K562 (cell line): ENCODE results near the gene DCXR. TPM values are rescaled to one million over a fixed set of nuclear protein-coding genes. Genes with fewer than 3 reads are reported as not detected.

Experiments
- DNMT1 ChIP-seq: fragments of 450-650 bp; IDR thresholded peaks from 2 replicates; pipeline ENCODE4 v1.6.1; 2016; ENCODE audit warnings: antibody characterized with exemption, mild to moderate bottlenecking
- FOXO4 ChIP-seq: fragments of 450-650 bp; formaldehyde crosslinking; IDR thresholded peaks from 2 replicates; pipeline ENCODE4 v1.4.0; 2020; ENCODE audit warnings: mild to moderate bottlenecking, moderate library complexity
- HIVEP1 ChIP-seq: fragments of 250-450 bp; sonication (Bioruptor Pico); IDR thresholded peaks from 2 replicates; pipeline ENCODE4 v1.4.0; 2020; ENCODE audit warnings: mild to moderate bottlenecking
- KDM5B ChIP-seq: fragments of 200-600 bp; sonication (generic); IDR thresholded peaks from 2 replicates; pipeline ENCODE4 v1.6.1; 2012; ENCODE audit warnings: low read depth, mild to moderate bottlenecking, moderate library complexity, low read length, control low read depth, inconsistent platforms; ENCODE audit not compliant: insufficient replicate concordance
- L3MBTL2 ChIP-seq: fragments of 450-650 bp; IDR thresholded peaks from 2 replicates; pipeline ENCODE4 v1.6.1; 2016; ENCODE audit warnings: mild to moderate bottlenecking, moderate library complexity
- MAFG ChIP-seq: fragments of 450-650 bp; conservative IDR thresholded peaks from 2 replicates; pipeline ENCODE4 v1.6.1; 2016; ENCODE audit warnings: missing genetic modification characterization, missing compliant biosample characterization
- PRDM10 ChIP-seq: fragments of 450-650 bp; IDR thresholded peaks from 2 replicates; pipeline ENCODE4 v1.6.1; 2018; ENCODE audit not compliant: partially characterized antibody
- PTRF ChIP-seq: fragments of 450-650 bp; IDR thresholded peaks from 2 replicates; pipeline ENCODE4 v1.6.1; 2016; ENCODE audit warnings: mild to moderate bottlenecking, missing genetic modification characterization, missing compliant biosample characterization
- RBM25 ChIP-seq: fragments of 200-400 bp; formaldehyde crosslinking; IDR thresholded peaks from 2 replicates; pipeline ENCODE4 v1.6.1; 2018; ENCODE audit warnings: low read length, low read depth, moderate library complexity; ENCODE audit not compliant: severe bottlenecking
- SMARCC2 ChIP-seq: fragments of 450-650 bp; IDR thresholded peaks from 2 replicates; pipeline ENCODE4 v1.6.1; 2017; ENCODE audit warnings: antibody characterized with exemption, moderate library complexity, mild to moderate bottlenecking, low read depth
- TAF15 ChIP-seq: fragments of 200-400 bp; formaldehyde crosslinking; IDR thresholded peaks from 2 replicates; pipeline ENCODE4 v1.6.1; 2017; ENCODE audit warnings: mild to moderate bottlenecking, low read depth, low read length, moderate library complexity
- TFE3 ChIP-seq: fragments of 450-650 bp; formaldehyde crosslinking; IDR thresholded peaks from 2 replicates; pipeline ENCODE4 v1.4.0; 2020; ENCODE audit warnings: mild to moderate bottlenecking, mixed read lengths
- ZNF253 ChIP-seq: fragments of 250-450 bp; sonication (Bioruptor Pico); conservative IDR thresholded peaks from 2 replicates; pipeline ENCODE4 v1.6.1; 2021; ENCODE audit warnings: mild to moderate bottlenecking
- ZNF395 ChIP-seq: fragments of 200-800 bp; sonication (Bioruptor generic); IDR thresholded peaks from 2 replicates; pipeline ENCODE4 v1.6.1; 2017; ENCODE audit warnings: missing genetic modification characterization, missing compliant biosample characterization
- polyA plus RNA-seq, 8 experiments: library from polyadenylated mRNA; depleted of rRNA in 4 of 8; stranded (reverse) in 5 of 8; unstranded in 3 of 8; fragments of >200 nt; fragmentation: Nextera tagmentation in 2 of 8; fragmentation: Illumina TruSeq in 1 of 8; extraction: Ambion mirVana in 2 of 8; extraction: Trizol in 1 of 8; gene quantifications; 2 replicates each; pipeline versions ENCODE4 v1.2.1 to v1.2.3, GENCODE V29; 2011 to 2014; ENCODE audit warnings: inconsistent platforms in 1 of 8, missing spikeins in 1 of 8
- total RNA-seq, 7 experiments: library from RNA; depleted of rRNA in 6 of 7; stranded (reverse); fragments of >200 nt in 6 of 7; fragmentation: Illumina TruSeq in 2 of 7; extraction: Trizol in 2 of 7; gene quantifications; 2 replicates each; pipeline versions ENCODE4 v1.2.1 to v1.2.3, GENCODE V29; 2011 to 2021; ENCODE audit warnings: low replicate concordance in 1 of 7
- TF ChIP-seq, protein P1 (sequence below), 2 experiments: IDR thresholded peaks in 1 of 2; conservative IDR thresholded peaks in 1 of 2; 2 replicates each; pipeline ENCODE4 v1.6.1; 2016; ENCODE audit warnings: low read depth in 2 of 2, mild to moderate bottlenecking in 1 of 2, missing compliant biosample characterization in 1 of 2, missing genetic modification characterization in 1 of 2, moderate library complexity in 1 of 2

Gene DCXR
- total and polyA plus RNA-seq, 9 of the 15 experiments (the other 6 are each of a cell fraction or from before 2014, with no cell fraction given): 21.3 to 274 (median 156) TPM

DNA sequence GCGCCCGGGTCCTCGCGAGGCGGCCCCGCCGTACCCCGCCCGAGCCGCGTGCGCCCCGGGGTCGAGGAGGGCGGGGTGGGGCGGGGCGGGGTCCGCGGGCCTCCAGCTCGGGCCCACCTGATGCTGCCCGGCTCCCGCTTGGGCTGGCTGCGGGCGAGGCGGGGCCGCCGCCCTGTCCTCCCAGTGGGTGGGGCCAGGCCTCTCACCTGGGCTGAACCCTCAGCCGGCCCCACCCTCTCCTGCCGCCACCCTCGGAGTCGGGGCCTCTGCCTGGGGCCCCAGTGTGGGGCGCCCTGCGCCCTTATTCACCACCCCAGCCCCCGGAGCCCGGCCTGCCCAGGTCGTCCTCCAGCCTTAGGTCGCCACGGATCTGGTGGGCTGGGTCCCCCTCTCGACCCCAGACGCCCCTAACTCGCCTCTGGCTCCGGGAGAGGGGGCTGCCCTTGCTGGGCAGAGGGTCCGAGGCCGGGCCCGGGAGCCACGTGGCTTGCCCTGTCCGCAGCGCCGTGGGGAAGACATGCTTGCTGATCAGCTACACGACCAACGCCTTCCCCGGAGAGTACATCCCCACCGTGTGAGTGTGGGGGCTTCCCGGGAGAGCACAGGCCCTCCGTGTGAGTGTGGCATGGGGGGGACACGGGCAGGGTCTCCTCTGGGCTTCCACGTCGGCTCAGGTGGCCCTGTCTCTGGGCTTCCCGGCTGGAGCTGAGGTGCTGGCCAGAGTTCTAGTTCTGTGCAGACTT, 5.4 kb downstream of the DCXR start (continued):
- TF ChIP-seq PRDM10: no peak
- no peak for TF ChIP-seq MAFG
- no peak for TF ChIP-seq FOXO4 (CRISPR knock-in tag)
- TF ChIP-seq PTRF: no peak
- no peak; the same call in 1 of the 2 replicates for TF ChIP-seq ZNF395 (CRISPR knock-in tag)
- peak; percentile 84 for TF ChIP-seq L3MBTL2
- TF ChIP-seq DNMT1: no peak
- TF ChIP-seq KDM5B: peak; percentile 52
- no peak for TF ChIP-seq RBM25
- TF ChIP-seq ZNF253 (CRISPR knock-in tag): no peak
- TF ChIP-seq, protein P1, sequence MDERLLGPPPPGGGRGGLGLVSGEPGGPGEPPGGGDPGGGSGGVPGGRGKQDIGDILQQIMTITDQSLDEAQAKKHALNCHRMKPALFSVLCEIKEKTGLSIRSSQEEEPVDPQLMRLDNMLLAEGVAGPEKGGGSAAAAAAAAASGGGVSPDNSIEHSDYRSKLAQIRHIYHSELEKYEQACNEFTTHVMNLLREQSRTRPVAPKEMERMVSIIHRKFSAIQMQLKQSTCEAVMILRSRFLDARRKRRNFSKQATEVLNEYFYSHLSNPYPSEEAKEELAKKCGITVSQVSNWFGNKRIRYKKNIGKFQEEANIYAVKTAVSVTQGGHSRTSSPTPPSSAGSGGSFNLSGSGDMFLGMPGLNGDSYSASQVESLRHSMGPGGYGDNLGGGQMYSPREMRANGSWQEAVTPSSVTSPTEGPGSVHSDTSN (CRISPR knock-in tag; IDR thresholded peaks at IDR 0.05; ENCODE audit: low read depth): no peak
- TF ChIP-seq, protein P1 (tag; conservative IDR thresholded peaks at IDR 0.05; ENCODE audit: low read depth): no peak
- no peak for TF ChIP-seq TFE3
- no peak for TF ChIP-seq HIVEP1 (CRISPR knock-in tag)
- no peak for TF ChIP-seq TAF15
- TF ChIP-seq SMARCC2: 0 out of 2 replicates have a peak, but pooled peaks have one; percentile 36
